Measurements from ENCODE around the gene TECR. TPM values are rescaled to one million over a fixed set of nuclear protein-coding genes. Genes with fewer than 3 reads are reported as not detected.
A peak's percentile ranks its signal among the peaks of the same experiment; 100 is the strongest.
"Not testable (repeated sequence)": the region's sequence is repeated elsewhere in the genome, so short reads cannot be mapped to it uniquely, and the experiment has no call there.

Gene TECR
- total RNA-seq, 2 experiments from 2014 or later: 169 to 190 TPM

- CTCF ChIA-PET: no interaction called here
- Mint-ChIP-seq H3K4me1 (peaks cover 21% of the 10 kb centered on the region), H3K27me3 (no peaks in the 10 kb centered on the region), H3K27ac (no peak overlapping the region), H3K36me3 (ENCODE audit: low read depth) (peaks cover 18% of the 10 kb centered on the region), H3K9me3 (no peaks in the 10 kb centered on the region), H3K4me3 (no peak overlapping the region)
- POLR2A ChIA-PET: no interaction called here
- DNase-seq: no peak
These were observed 31.3 kb downstream of the TECR start for GRCh38 chr19:14560776-14561108.

- Mint-ChIP-seq H3K4me1 (peaks cover 18% of the 10 kb centered on the region), H3K36me3 (ENCODE audit: low read depth) (peaks cover 20% of the 10 kb centered on the region), H3K9me3 (no peaks in the 10 kb centered on the region), H3K27me3 (no peaks in the 10 kb centered on the region), H3K4me3 (no peak overlapping the region), H3K27ac (no peak overlapping the region)
- CTCF ChIA-PET: interaction anchor here (0.5 to 2.3 kb wide), 3 partner anchors 11 to 1283 kb away, joined by 3 to 8 read pairs (median 3); partner anchors contain the start of gene NDUFB7
- POLR2A ChIA-PET: no interaction called here
- no peak for DNase-seq
These were observed 31.9 kb downstream of the TECR start for GRCh38 chr19:14561249-14561648.

GRCh38 chr19:14561847-14562351 is 32.5 kb downstream of the TECR start:
- CTCF ChIA-PET: interaction anchor here (0.5 to 2.3 kb wide), 3 partner anchors 10 to 1284 kb away, joined by 3 to 8 read pairs (median 3); partner anchors contain the start of gene NDUFB7
- peaks cover 20% of the 10 kb centered on the region for H3K36me3 Mint-ChIP-seq (ENCODE audit: low read depth)
- H3K27me3 Mint-ChIP-seq: no peaks in the 10 kb centered on the region
- H3K27ac Mint-ChIP-seq: no peak overlapping the region
- no peak for DNase-seq
- POLR2A ChIA-PET: no interaction called here
- no peak overlapping the region for H3K4me3 Mint-ChIP-seq
- H3K9me3 Mint-ChIP-seq: no peaks in the 10 kb centered on the region
- peaks cover 12% of the 10 kb centered on the region for H3K4me1 Mint-ChIP-seq

DNA sequence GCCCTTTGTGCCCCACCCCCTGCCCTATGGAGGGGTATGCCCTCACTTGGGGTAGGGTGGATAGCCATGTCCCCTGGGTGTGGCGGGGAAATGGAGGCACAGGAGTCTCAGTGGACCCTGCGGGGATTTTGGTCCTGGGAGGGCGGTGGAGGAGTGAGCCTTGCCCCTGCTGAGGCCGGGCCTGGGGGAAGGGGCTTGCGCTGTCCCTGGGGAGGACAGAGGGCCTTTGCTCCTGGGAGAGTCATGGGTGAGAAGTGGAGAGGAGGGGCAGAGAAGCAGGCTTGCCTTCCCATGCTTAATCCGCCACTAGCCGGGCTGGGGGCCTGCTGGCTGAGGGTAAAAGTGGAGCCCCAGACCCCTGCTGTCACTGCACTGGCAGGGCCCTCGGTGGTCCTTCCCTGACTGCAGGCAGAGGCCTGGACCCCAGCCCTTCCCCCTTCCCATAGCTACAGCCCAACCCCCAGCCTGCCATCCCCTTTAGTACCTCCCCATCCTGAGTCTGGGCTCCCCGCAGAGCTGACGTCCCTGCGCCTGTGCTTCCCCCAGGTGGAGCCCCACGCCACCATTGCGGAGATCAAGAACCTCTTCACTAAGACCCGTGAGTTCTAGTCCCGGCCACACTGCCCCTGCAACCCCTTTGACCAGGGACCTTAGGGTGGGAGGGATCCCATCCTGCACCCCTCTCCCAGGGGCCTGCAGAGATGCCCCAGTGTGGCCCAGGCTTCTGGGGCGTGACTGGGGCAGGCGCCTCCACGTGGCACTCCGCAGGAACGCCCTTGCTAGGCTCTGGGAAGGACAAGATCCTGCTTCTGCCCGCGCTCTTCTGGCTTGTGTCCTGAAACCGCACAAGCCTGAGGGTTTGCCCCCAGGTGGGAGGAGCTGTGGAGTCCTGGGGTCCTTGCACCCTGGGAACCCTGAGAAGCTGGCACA is 33.5 kb downstream of the TECR start:
- ChIA-PET POLR2A (no interaction called here), CTCF (interaction anchor here (1.1 to 2.3 kb wide), 2 partner anchors 9 to 10 kb away, joined by 3 to 8 read pairs; partner anchors contain the start of gene NDUFB7)
- H3K27ac Mint-ChIP-seq: no peak overlapping the region
- DNase-seq: no peak
- no peak overlapping the region for H3K4me3 Mint-ChIP-seq
- peaks cover 21% of the 10 kb centered on the region for H3K4me1 Mint-ChIP-seq
- H3K27me3 Mint-ChIP-seq: no peaks in the 10 kb centered on the region
- peaks cover 27% of the 10 kb centered on the region for H3K36me3 Mint-ChIP-seq (ENCODE audit: low read depth)
- H3K9me3 Mint-ChIP-seq: no peaks in the 10 kb centered on the region

GRCh38 chr19:14563590-14563926 is 34.2 kb downstream of the TECR start:
- Mint-ChIP-seq H3K27ac (peak overlapping the region; percentile 83), H3K4me1 (peaks cover 22% of the 10 kb centered on the region), H3K9me3 (no peaks in the 10 kb centered on the region), H3K36me3 (ENCODE audit: low read depth) (peaks cover 27% of the 10 kb centered on the region), H3K27me3 (no peaks in the 10 kb centered on the region), H3K4me3 (no peak overlapping the region)
- no peak for DNase-seq
- ChIA-PET CTCF (interaction anchor here (1.1 to 2.3 kb wide), 2 partner anchors 8 to 10 kb away, joined by 3 to 8 read pairs; partner anchors contain the start of gene NDUFB7), POLR2A (no interaction called here)

DNA sequence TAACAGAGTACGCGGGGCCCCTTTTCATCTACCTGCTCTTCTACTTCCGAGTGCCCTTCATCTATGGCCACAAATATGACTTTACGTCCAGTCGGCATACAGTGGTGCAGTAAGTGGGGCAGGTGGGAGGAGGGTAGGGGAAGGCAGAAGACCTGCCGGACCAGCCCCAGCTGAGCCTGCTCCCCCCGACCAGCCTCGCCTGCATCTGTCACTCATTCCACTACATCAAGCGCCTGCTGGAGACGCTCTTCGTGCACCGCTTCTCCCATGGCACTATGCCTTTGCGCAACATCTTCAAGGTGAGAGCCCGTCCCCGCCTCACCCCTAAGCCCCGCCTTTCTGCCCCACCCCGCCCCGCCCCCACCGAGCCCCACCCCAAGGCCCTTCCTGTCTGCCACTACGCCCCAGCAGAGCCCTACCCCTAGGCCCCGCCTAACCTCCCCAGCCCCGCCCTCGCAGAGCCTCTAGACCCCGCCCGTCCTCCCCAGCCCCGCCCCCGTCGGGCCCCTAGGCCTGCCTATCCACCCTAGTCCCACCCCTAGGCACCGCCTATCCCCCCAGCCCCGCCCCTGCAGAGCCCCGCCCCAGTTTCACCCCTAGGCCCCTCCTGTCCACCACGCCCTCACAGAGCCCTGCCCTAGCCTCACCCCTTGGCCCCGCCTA is 34.7 kb downstream of the TECR start:
- peaks cover 23% of the 10 kb centered on the region for H3K4me1 Mint-ChIP-seq
- POLR2A ChIA-PET: no interaction called here
- no peaks in the 10 kb centered on the region for H3K27me3 Mint-ChIP-seq
- peak overlapping the region; percentile 83 for H3K27ac Mint-ChIP-seq
- H3K36me3 Mint-ChIP-seq (ENCODE audit: low read depth): peaks cover 27% of the 10 kb centered on the region
- H3K9me3 Mint-ChIP-seq: no peaks in the 10 kb centered on the region
- H3K4me3 Mint-ChIP-seq: no peak overlapping the region
- peak; percentile 62 for DNase-seq
- CTCF ChIA-PET: interaction anchor here (0.9 to 1.1 kb wide), 2 partner anchors 7 to 11 kb away, joined by 3 to 6 read pairs; no protein-coding TSS in a partner anchor

- Mint-ChIP-seq H3K4me1 (peaks cover 29% of the 10 kb centered on the region), H3K36me3 (ENCODE audit: low read depth) (peaks cover 27% of the 10 kb centered on the region), H3K27ac (peak overlapping the region; percentile 25)
- POLR2A ChIA-PET, DNase-seq, H3K4me3 Mint-ChIP-seq, H3K9me3 Mint-ChIP-seq, H3K27me3 Mint-ChIP-seq: not testable (repeated sequence)
- CTCF ChIA-PET: interaction anchor here (0.6 to 0.9 kb wide), 2 partner anchors 8 to 31 kb away, joined by 4 to 6 read pairs; no protein-coding TSS in a partner anchor
These were observed 35.4 kb downstream of the TECR start for GRCh38 chr19:14564652-14565297.

DNA sequence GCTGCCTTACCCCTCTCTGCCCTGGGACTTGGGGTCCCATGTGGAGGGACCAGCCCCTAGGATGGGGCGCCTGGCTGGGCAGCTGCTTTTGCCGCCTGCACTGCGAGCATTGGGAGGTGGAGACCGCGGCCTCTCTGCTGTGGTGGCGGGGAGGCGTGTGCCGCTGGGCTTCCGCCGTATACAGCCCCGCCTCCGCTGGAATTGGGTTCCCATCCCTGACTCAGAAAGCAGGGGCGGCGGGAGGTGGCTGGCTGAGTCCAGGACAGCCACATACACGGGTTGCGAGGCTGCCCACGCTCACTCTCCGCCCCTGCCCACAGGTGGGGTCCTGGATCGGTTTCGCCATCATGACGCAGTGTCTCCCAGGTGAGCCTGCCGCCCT is 35.9 kb downstream of the TECR start:
- ChIA-PET POLR2A (no interaction called here), CTCF (interaction anchor here (0.9 kb wide), 1 partner anchor 9 kb away, joined by 6 read pairs; no protein-coding TSS in a partner anchor)
- H3K4me3 Mint-ChIP-seq: no peak overlapping the region

GRCh38 chr19:14565765-14566711 is 36.6 kb downstream of the TECR start:
- Mint-ChIP-seq H3K27me3 (no peaks in the 10 kb centered on the region), H3K4me1 (peaks cover 37% of the 10 kb centered on the region), H3K27ac (no peak overlapping the region), H3K9me3 (no peaks in the 10 kb centered on the region), H3K4me3 (no peak overlapping the region), H3K36me3 (ENCODE audit: low read depth) (peaks cover 27% of the 10 kb centered on the region)
- ChIA-PET POLR2A (no interaction called here), CTCF (no interaction called here)
- no peak for DNase-seq

More for the DNA sequence above, 35.9 kb downstream of the TECR start:
- H3K36me3 Mint-ChIP-seq (ENCODE audit: low read depth): peaks cover 27% of the 10 kb centered on the region
- H3K9me3 Mint-ChIP-seq: no peaks in the 10 kb centered on the region
- DNase-seq: no peak
- H3K27ac Mint-ChIP-seq: no peak overlapping the region
- H3K4me1 Mint-ChIP-seq: peaks cover 30% of the 10 kb centered on the region
- H3K27me3 Mint-ChIP-seq: no peaks in the 10 kb centered on the region

DNA sequence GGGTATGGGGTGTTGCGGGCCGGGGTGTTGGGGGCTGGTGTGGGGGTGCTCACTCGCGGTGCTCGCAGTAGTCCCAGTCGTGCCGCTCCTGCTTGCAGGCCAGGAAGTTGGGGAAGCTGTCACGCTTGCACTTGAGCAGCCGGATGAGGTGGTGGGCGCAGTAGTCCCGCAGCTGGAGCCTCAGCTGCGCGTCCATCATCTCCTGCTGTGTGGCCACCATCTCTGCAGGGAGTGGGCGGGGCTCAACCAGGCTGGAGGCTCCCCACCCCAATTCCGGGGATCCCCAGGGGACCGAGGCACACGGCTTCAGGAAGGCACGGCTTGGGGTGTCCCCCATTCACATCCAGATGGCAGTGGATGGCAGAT is 37.3 kb downstream of the TECR start:
- Mint-ChIP-seq H3K9me3 (no peaks in the 10 kb centered on the region), H3K4me3 (no peak overlapping the region), H3K4me1 (peaks cover 42% of the 10 kb centered on the region), H3K27ac (no peak overlapping the region), H3K36me3 (ENCODE audit: low read depth) (peaks cover 27% of the 10 kb centered on the region), H3K27me3 (no peaks in the 10 kb centered on the region)
- ChIA-PET CTCF (no interaction called here), POLR2A (no interaction called here)
- DNase-seq: no peak

DNA sequence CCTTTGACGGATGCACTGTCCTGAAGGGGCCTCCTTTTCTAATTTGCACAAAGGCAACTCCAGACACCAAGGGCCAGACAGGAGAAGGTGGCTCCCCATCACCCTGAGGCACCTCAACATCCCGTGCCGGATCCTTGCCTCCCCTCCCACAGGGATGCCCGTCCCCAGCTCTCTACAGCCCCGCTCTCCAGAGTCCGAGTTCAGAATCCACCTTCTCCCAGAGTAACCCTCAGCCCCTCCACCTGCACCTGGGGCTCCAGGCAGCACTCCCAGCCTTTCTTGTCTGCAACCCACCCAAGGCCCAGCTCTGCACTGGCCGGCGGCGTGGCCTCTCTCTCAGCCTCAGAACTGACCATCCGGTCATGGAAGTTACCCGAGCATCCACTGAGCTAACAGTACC is 37.7 kb downstream of the TECR start:
- CTCF ChIA-PET: interaction anchor here (1.7 to 5.7 kb wide), 2 partner anchors 10 to 17 kb away, joined by 3 to 30 read pairs; no protein-coding TSS in a partner anchor
- no peaks in the 10 kb centered on the region for H3K9me3 Mint-ChIP-seq
- no peak overlapping the region for H3K27ac Mint-ChIP-seq

More for the DNA sequence above, 37.7 kb downstream of the TECR start:
- DNase-seq: no peak
- Mint-ChIP-seq H3K27me3 (no peaks in the 10 kb centered on the region), H3K36me3 (ENCODE audit: low read depth) (peaks cover 27% of the 10 kb centered on the region), H3K4me3 (no peak overlapping the region), H3K4me1 (peaks cover 44% of the 10 kb centered on the region)
- POLR2A ChIA-PET: no interaction called here

Data from activated CD4-positive, alpha-beta T cell treated with anti-CD3 and anti-CD28 coated beads, Interleukin-2, amount 10 ng/mL, durations not matched to agents 7 days and 5 days (primary cell).